ENCODE measurements around the gene NEK6. TPM values are rescaled to one million over a fixed set of nuclear protein-coding genes. Genes with fewer than 3 reads are reported as not detected.

Gene NEK6
- total RNA-seq, 2 donors from 2014 or later: 56.9 to 62.7 TPM

GRCh38 chr9:124345751-124346281, 88.1 kb downstream of the NEK6 start:
- intact Hi-C loops (cut with DNase I): loop anchor here in 1 of 2 donors (5.0 kb wide), 1 partner anchor 1624 kb away; the partner anchor contains the start of gene OR1L4
- peak; percentile 63 for DNase-seq (ENCODE audit: low spot score)

- peak; percentile 76 for DNase-seq (ENCODE audit: low spot score)
These were observed 88.8 kb downstream of the NEK6 start for GRCh38 chr9:124346347-124347163.

DNA sequence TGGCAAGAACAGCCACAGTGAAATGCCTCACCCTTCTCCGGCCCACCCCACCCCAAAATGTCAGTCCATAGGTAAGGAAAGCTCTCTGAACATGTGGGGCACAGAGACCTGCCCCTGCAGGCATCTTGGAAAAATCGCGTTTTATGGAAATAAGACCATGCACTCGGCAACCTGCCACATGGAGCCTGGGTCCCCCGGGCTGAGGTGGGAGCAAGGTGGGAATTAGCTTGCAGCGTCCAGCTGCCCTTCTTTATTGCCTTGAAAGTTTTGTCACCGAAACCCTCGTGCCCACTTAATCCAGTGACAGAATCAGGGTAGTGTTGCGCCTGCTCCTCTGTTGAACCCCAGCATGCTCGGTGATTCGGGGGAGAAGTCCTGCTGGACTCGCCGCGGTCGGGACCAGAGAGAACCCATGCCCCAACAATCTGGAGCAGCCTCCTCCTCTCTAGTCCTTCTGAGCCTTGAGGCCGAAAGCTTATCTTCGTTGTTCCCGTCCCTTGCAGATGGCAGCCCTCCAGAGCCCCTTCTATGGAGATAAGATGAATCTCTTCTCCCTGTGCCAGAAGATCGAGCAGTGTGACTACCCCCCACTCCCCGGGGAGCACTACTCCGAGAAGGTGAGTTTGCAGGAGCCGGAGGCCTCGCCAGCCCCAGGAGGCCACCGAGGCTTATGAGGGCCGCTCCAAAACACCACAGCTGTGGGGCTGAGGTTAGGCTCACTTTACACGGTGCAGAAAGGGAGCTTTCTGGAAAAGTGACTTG, 89.6 kb downstream of the NEK6 start:
- DNase-seq (ENCODE audit: low spot score): peak; percentile 72

More at GRCh38 chr9:124346347-124347163, 88.8 kb downstream of the NEK6 start:
- intact Hi-C loops (cut with DNase I): loop anchor here in 1 of 2 donors (5.0 kb wide), 1 partner anchor 1624 kb away; the partner anchor contains the start of gene OR1L4

GRCh38 chr9:124347968-124348358, 90.2 kb downstream of the NEK6 start:
- no peak for DNase-seq (ENCODE audit: low spot score)
- intact Hi-C loops (cut with DNase I): loop anchor here in 1 of 2 donors (5.0 kb wide), 1 partner anchor 1626 kb away; the partner anchor contains the start of gene OR1L4

More for the DNA sequence above, 89.6 kb downstream of the NEK6 start:
- intact Hi-C loops (cut with DNase I): loop anchor here in 1 of 2 donors (5.0 kb wide), 1 partner anchor 1625 kb away; the partner anchor contains the start of gene OR1L4

DNA sequence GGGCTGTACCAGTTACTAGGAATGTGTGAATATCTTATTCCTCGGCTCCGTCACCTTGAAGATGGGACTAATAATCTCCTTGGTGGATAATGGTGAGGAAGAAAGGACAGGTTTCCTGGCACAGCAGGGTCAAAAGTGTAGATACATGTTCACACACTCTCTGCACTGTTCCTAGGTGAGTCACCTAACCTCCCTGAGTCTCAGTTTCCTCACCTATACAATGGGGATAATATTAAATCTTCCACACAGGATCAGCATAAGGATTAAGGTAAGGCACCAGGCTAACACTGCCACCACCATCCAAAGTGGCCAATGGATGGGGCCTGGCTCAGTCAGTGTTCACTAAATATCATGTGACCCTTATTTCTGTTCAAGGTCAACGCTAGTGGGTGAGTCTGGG, 90.6 kb downstream of the NEK6 start:
- intact Hi-C loops (cut with DNase I): loop anchor here in 1 of 2 donors (5.0 kb wide), 1 partner anchor 1626 kb away; the partner anchor contains the start of gene OR1L4
- DNase-seq (ENCODE audit: low spot score): no peak

DNA sequence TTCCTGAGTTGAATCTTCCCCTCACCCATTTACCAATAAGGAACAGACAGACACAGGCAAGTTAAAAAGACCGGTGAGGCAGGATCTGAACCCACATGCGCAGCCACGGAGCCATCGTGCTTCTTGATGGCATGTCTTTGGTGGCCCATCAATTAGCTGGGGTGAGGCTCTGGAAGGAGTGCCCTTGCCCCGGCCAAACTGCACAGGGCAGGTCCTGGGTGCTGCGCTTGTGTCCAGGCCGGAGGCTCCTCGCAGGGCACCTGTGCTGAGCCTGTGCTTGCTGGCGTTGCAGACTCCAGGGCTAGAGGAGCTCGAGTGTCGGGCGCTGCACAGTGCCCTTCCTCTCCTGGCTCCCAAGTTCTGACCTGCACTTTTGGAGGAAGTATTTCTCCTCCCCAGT, 91.1 kb downstream of the NEK6 start:
- peak; percentile 74 for DNase-seq (ENCODE audit: low spot score)
- intact Hi-C loops (cut with DNase I): loop anchor here in 1 of 2 donors (5.0 kb wide), 1 partner anchor 1627 kb away; the partner anchor contains the start of gene OR1L4

DNA sequence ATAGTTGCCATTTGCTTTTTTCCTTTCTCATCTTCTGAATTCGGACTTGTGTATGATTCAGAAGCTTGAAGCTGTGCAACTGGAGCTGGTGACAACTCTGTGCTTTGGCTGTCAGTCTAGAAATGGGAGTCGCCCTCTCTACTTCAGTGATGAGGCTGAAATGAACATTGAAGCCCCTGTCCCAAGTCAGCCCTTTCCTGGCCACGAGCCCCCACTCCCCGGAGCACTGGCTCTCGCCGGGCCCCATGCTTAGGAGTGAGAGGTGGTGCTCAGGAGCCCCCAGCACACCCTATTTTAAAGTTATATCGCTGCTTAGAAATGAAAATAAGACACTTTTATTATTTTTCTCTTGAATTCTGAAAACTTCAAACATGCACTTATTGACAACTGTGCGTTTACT, 91.5 kb downstream of the NEK6 start:
- intact Hi-C loops (cut with DNase I): loop anchor here in 1 of 2 donors (5.0 kb wide), 1 partner anchor 1627 kb away; the partner anchor contains the start of gene OR1L4
- DNase-seq (ENCODE audit: low spot score): no peak

- intact Hi-C loops (cut with DNase I): loop anchor here in 1 of 2 donors (5.0 kb wide), 2 partner anchors 1577 to 1628 kb away; partner anchors contain the start of gene OR1L4
- peak; percentile 69 for DNase-seq (ENCODE audit: low spot score)
These were observed 92.1 kb downstream of the NEK6 start for GRCh38 chr9:124349675-124350493.

DNA sequence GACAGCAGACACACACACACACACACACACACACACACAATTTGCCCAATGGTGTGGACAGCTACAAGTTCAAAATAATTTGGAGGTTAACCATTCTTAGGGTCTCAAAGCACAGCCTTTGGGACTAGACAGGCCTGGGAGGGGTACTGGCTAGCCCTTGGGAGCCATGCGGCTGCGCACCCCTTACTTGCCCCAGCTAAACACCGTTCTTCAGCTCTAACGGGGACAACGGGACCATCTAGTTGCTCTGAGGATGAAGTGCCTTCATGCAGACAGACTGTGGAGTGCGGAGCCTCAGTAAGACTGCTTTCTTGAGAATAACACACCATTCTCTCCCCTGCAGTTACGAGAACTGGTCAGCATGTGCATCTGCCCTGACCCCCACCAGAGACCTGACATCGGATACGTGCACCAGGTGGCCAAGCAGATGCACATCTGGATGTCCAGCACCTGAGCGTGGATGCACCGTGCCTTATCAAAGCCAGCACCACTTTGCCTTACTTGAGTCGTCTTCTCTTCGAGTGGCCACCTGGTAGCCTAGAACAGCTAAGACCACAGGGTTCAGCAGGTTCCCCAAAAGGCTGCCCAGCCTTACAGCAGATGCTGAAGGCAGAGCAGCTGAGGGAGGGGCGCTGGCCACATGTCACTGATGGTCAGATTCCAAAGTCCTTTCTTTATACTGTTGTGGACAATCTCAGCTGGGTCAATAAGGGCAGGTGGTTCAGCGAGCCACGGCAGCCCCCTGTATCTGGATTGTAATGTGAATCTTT, 92.9 kb downstream of the NEK6 start:
- peak; percentile 52 for DNase-seq (ENCODE audit: low spot score)
- intact Hi-C loops (cut with DNase I): loop anchor here in 1 of 2 donors (5.0 kb wide), 1 partner anchor 1577 kb away; no protein-coding TSS in a partner anchor

GRCh38 chr9:124351672-124352468, 94.1 kb downstream of the NEK6 start:
- peak; percentile 76 for DNase-seq (ENCODE audit: low spot score)
- intact Hi-C loops (cut with DNase I): loop anchor here in 1 of 2 donors (5.0 kb wide), 1 partner anchor 1575 kb away; no protein-coding TSS in a partner anchor

DNA sequence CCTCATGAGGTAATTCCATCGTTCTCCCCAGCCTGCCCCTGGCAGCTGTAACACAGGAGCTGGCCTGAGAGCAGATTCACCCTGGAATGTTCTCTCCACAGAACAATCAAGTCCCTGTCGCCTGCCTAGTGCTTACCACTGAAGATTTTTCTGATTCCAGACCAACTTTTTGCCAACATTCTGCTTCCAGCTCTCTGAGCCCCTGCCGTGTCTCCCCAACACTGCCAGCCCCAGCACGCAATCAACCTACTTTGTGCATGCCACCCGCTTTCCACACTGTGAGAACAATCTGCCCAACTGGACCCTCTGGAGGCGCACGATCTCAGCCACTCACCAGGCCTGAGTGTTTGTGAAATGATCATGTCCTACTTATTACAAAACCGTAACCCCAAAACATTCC, 94.9 kb downstream of the NEK6 start:
- intact Hi-C loops (cut with DNase I): loop anchor here in 1 of 2 donors (5.0 kb wide), 1 partner anchor 1575 kb away; no protein-coding TSS in a partner anchor
- peak; percentile 62 for DNase-seq (ENCODE audit: low spot score)

- DNase-seq (ENCODE audit: low spot score): peak; percentile 73
- intact Hi-C loops (cut with DNase I): loop anchor here in 1 of 2 donors (5.0 kb wide), 1 partner anchor 1574 kb away; no protein-coding TSS in a partner anchor
These were observed 95.5 kb downstream of the NEK6 start for GRCh38 chr9:124353166-124353768.

GRCh38 chr9:124353811-124354274, 96.1 kb downstream of the NEK6 start:
- DNase-seq (ENCODE audit: low spot score): peak; percentile 58
- intact Hi-C loops (cut with DNase I): loop anchor here in 1 of 2 donors (5.0 kb wide), 1 partner anchor 1573 kb away; no protein-coding TSS in a partner anchor

DNA sequence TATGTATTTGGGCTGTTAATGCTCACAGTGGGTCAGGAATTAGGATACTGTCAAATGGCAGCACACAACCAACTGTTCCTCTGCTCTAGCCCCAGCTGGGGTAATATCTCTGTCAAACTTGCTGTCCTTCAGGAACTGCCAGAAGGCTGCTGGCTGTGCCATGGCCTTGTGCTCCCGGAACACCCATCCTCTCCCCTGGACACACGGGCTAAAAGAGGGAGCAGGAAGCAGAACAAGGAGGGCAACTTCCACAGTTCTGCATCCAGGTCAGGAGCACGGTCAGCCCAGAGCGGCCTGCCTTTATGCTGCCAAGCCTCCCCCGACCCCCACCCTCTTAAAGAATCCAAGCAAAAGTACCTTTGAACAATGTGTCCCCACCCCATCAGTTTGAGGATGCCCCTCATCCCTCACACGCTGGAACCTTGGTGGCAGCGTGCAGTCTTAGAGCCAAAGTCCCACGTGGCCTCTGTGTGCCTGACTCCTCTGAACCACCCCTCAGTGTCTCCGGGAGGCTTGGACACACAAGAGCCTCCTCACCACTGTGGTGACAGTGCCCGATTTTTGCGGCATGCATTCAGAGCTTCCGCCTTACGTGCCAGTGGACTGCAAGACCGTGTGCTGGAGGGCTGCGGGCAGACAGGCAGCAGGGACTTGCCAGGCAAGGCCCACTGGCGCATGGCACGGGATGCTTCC, 96.7 kb downstream of the NEK6 start:
- peak; percentile 69 for DNase-seq (ENCODE audit: low spot score)
- intact Hi-C loops (cut with DNase I): loop anchor here in 1 of 2 donors (5.0 kb wide), 1 partner anchor 1573 kb away; no protein-coding TSS in a partner anchor
